ENCODE measurements around the gene POFUT1. TPM values are rescaled to one million over a fixed set of nuclear protein-coding genes. Genes with fewer than 3 reads are reported as not detected.
"Not testable (repeated sequence)": the region's sequence is repeated elsewhere in the genome, so short reads cannot be mapped to it uniquely, and the experiment has no call there.

The POFUT1 gene
- polyA plus RNA-seq, 2 donors = 5.2 to 7.8 TPM

- Histone ChIP-seq H3K4me1 (ENCODE audit: control insufficient read depth in 2 of 2, insufficient read depth in 2 of 2, low read length in 1 of 2) (peaks cover 6 to 14% of the 10 kb centered on the region in 2 donors), H3K4me3 (ENCODE audit: low read depth in 1 of 2, low read length in 2 of 2) (no peak overlapping the region), H3K27me3 (ENCODE audit: control insufficient read depth in 1 of 2, insufficient read depth in 2 of 2, low read length in 2 of 2) (no peaks in the 10 kb centered on the region), H3K36me3 (ENCODE audit: control insufficient read depth in 2 of 2, insufficient read depth in 2 of 2, low read length in 1 of 2) (no peaks in the 10 kb centered on the region), H3K9me3 (ENCODE audit: control insufficient read depth in 2 of 2, insufficient read depth in 1 of 2, low read depth in 1 of 2, low read length in 1 of 2) (no peaks in the 10 kb centered on the region), H3K27ac (ENCODE audit: low read depth in 2 of 2, low read length in 1 of 2) (no peak overlapping the region)
- 88 to 98% methylated on average over 1 of the region's 1 CpG for WGBS, 2 donors
These were observed 21.2 kb upstream of the POFUT1 start for GRCh38 chr20:32186506-32186905.

- H3K27ac ChIP-seq (ENCODE audit: low read depth in 2 of 2, low read length in 1 of 2) = no peak overlapping the region
- no peaks in the 10 kb centered on the region for H3K36me3 ChIP-seq (ENCODE audit: control insufficient read depth in 2 of 2, insufficient read depth in 2 of 2, low read length in 1 of 2)
- H3K9me3 ChIP-seq (ENCODE audit: control insufficient read depth in 2 of 2, insufficient read depth in 1 of 2, low read depth in 1 of 2, low read length in 1 of 2) = no peaks in the 10 kb centered on the region
- peaks cover 6 to 14% of the 10 kb centered on the region in 2 donors for H3K4me1 ChIP-seq (ENCODE audit: control insufficient read depth in 2 of 2, insufficient read depth in 2 of 2, low read length in 1 of 2)
- WGBS, 2 donors = 96% methylated on average over 17 of the region's 17 CpGs
- no peaks in the 10 kb centered on the region for H3K27me3 ChIP-seq (ENCODE audit: control insufficient read depth in 1 of 2, insufficient read depth in 2 of 2, low read length in 2 of 2)
- H3K4me3 ChIP-seq (ENCODE audit: low read depth in 1 of 2, low read length in 2 of 2) = no peak overlapping the region
These were observed 19.1 kb upstream of the POFUT1 start for GRCh38 chr20:32188376-32189122.

GRCh38 chr20:32189123-32189410 lies 18.6 kb upstream of the POFUT1 start:
- peaks cover 6 to 14% of the 10 kb centered on the region in 2 donors for H3K4me1 ChIP-seq (ENCODE audit: control insufficient read depth in 2 of 2, insufficient read depth in 2 of 2, low read length in 1 of 2)

GRCh38 chr20:32189691-32190615 lies 17.7 kb upstream of the POFUT1 start:
- peaks cover 0 to 3% of the 10 kb centered on the region in 2 donors for H3K36me3 ChIP-seq (ENCODE audit: control insufficient read depth in 2 of 2, insufficient read depth in 2 of 2, low read length in 1 of 2)
- H3K4me1 ChIP-seq (ENCODE audit: control insufficient read depth in 2 of 2, insufficient read depth in 2 of 2, low read length in 1 of 2) = peaks cover 6 to 14% of the 10 kb centered on the region in 2 donors
- peak overlapping the region; percentile 55 to 83 for H3K27ac ChIP-seq (ENCODE audit: low read depth in 2 of 2, low read length in 1 of 2)
- WGBS, 2 donors = 4 to 5% methylated on average over 80 to 88 of the region's 88 CpGs
- H3K9me3 ChIP-seq (ENCODE audit: control insufficient read depth in 2 of 2, insufficient read depth in 1 of 2, low read depth in 1 of 2, low read length in 1 of 2) = no peaks in the 10 kb centered on the region
- peak overlapping the region; percentile 60 to 64 for H3K4me3 ChIP-seq (ENCODE audit: low read depth in 1 of 2, low read length in 2 of 2)
- H3K27me3 ChIP-seq (ENCODE audit: control insufficient read depth in 1 of 2, insufficient read depth in 2 of 2, low read length in 2 of 2) = no peaks in the 10 kb centered on the region

More at GRCh38 chr20:32189123-32189410, 18.6 kb upstream of the POFUT1 start:
- Histone ChIP-seq H3K4me3 (ENCODE audit: low read depth in 1 of 2, low read length in 2 of 2) (peak overlapping the region in 1 of 2 donors; percentile 60), H3K27ac (ENCODE audit: low read depth in 2 of 2, low read length in 1 of 2) (no peak overlapping the region), H3K36me3 (ENCODE audit: control insufficient read depth in 2 of 2, insufficient read depth in 2 of 2, low read length in 1 of 2) (no peaks in the 10 kb centered on the region), H3K9me3 (ENCODE audit: control insufficient read depth in 2 of 2, insufficient read depth in 1 of 2, low read depth in 1 of 2, low read length in 1 of 2) (no peaks in the 10 kb centered on the region), H3K27me3 (ENCODE audit: control insufficient read depth in 1 of 2, insufficient read depth in 2 of 2, low read length in 2 of 2) (no peaks in the 10 kb centered on the region)
- 91 to 93% methylated on average over 9 of the region's 9 CpGs for WGBS, 2 donors

GRCh38 chr20:32190616-32191415 lies 16.9 kb upstream of the POFUT1 start:
- 49% methylated on average over 14 of the region's 14 CpGs for WGBS, 2 donors
- Histone ChIP-seq H3K9me3 (ENCODE audit: control insufficient read depth in 2 of 2, insufficient read depth in 1 of 2, low read depth in 1 of 2, low read length in 1 of 2) (no peaks in the 10 kb centered on the region), H3K4me3 (ENCODE audit: low read depth in 1 of 2, low read length in 2 of 2) (peak overlapping the region; percentile 60 to 64), H3K36me3 (ENCODE audit: control insufficient read depth in 2 of 2, insufficient read depth in 2 of 2, low read length in 1 of 2) (peaks cover 4 to 6% of the 10 kb centered on the region in 2 donors), H3K27me3 (ENCODE audit: control insufficient read depth in 1 of 2, insufficient read depth in 2 of 2, low read length in 2 of 2) (no peaks in the 10 kb centered on the region), H3K27ac (ENCODE audit: low read depth in 2 of 2, low read length in 1 of 2) (peak overlapping the region in 1 of 2 donors; percentile 83), H3K4me1 (ENCODE audit: control insufficient read depth in 2 of 2, insufficient read depth in 2 of 2, low read length in 1 of 2) (peaks cover 6 to 14% of the 10 kb centered on the region in 2 donors)

GRCh38 chr20:32191422-32191821 lies 16.3 kb upstream of the POFUT1 start:
- no peak overlapping the region for H3K27ac ChIP-seq (ENCODE audit: low read depth in 2 of 2, low read length in 1 of 2)
- no peaks in the 10 kb centered on the region for H3K9me3 ChIP-seq (ENCODE audit: control insufficient read depth in 2 of 2, insufficient read depth in 1 of 2, low read depth in 1 of 2, low read length in 1 of 2)
- no peak overlapping the region for H3K4me3 ChIP-seq (ENCODE audit: low read depth in 1 of 2, low read length in 2 of 2)
- H3K36me3 ChIP-seq (ENCODE audit: control insufficient read depth in 2 of 2, insufficient read depth in 2 of 2, low read length in 1 of 2) = peaks cover 9 to 10% of the 10 kb centered on the region in 2 donors
- 76 to 77% methylated on average over 3 of the region's 3 CpGs for WGBS, 2 donors
- H3K27me3 ChIP-seq (ENCODE audit: control insufficient read depth in 1 of 2, insufficient read depth in 2 of 2, low read length in 2 of 2) = no peaks in the 10 kb centered on the region
- H3K4me1 ChIP-seq (ENCODE audit: control insufficient read depth in 2 of 2, insufficient read depth in 2 of 2, low read length in 1 of 2) = peaks cover 6 to 14% of the 10 kb centered on the region in 2 donors

- no peak overlapping the region for H3K27ac ChIP-seq (ENCODE audit: low read depth in 2 of 2, low read length in 1 of 2)
- peaks cover 6 to 14% of the 10 kb centered on the region in 2 donors for H3K4me1 ChIP-seq (ENCODE audit: control insufficient read depth in 2 of 2, insufficient read depth in 2 of 2, low read length in 1 of 2)
These were observed 15.8 kb upstream of the POFUT1 start for GRCh38 chr20:32191873-32192272.

GRCh38 chr20:32192698-32193097 lies 15.0 kb upstream of the POFUT1 start:
- Histone ChIP-seq H3K9me3 (ENCODE audit: control insufficient read depth in 2 of 2, insufficient read depth in 1 of 2, low read depth in 1 of 2, low read length in 1 of 2) (no peaks in the 10 kb centered on the region), H3K4me3 (ENCODE audit: low read depth in 1 of 2, low read length in 2 of 2) (no peak overlapping the region), H3K27me3 (ENCODE audit: control insufficient read depth in 1 of 2, insufficient read depth in 2 of 2, low read length in 2 of 2) (no peaks in the 10 kb centered on the region), H3K36me3 (ENCODE audit: control insufficient read depth in 2 of 2, insufficient read depth in 2 of 2, low read length in 1 of 2) (peaks cover 17 to 21% of the 10 kb centered on the region in 2 donors), H3K4me1 (ENCODE audit: control insufficient read depth in 2 of 2, insufficient read depth in 2 of 2, low read length in 1 of 2) (peaks cover 6 to 14% of the 10 kb centered on the region in 2 donors), H3K27ac (ENCODE audit: low read depth in 2 of 2, low read length in 1 of 2) (no peak overlapping the region)
- WGBS, 2 donors = 58 to 66% methylated on average over 3 of the region's 3 CpGs

More at GRCh38 chr20:32191873-32192272, 15.8 kb upstream of the POFUT1 start:
- no peaks in the 10 kb centered on the region for H3K9me3 ChIP-seq (ENCODE audit: control insufficient read depth in 2 of 2, insufficient read depth in 1 of 2, low read depth in 1 of 2, low read length in 1 of 2)
- no peaks in the 10 kb centered on the region for H3K27me3 ChIP-seq (ENCODE audit: control insufficient read depth in 1 of 2, insufficient read depth in 2 of 2, low read length in 2 of 2)
- no peak overlapping the region for H3K4me3 ChIP-seq (ENCODE audit: low read depth in 1 of 2, low read length in 2 of 2)
- peaks cover 11 to 13% of the 10 kb centered on the region in 2 donors for H3K36me3 ChIP-seq (ENCODE audit: control insufficient read depth in 2 of 2, insufficient read depth in 2 of 2, low read length in 1 of 2)

GRCh38 chr20:32193336-32193735 lies 14.3 kb upstream of the POFUT1 start:
- not testable (repeated sequence) for H3K27me3 ChIP-seq (ENCODE audit: control insufficient read depth in 1 of 2, insufficient read depth in 2 of 2, low read length in 2 of 2); H3K4me3 ChIP-seq (ENCODE audit: low read depth in 1 of 2, low read length in 2 of 2); H3K27ac ChIP-seq (ENCODE audit: low read depth in 2 of 2, low read length in 1 of 2); H3K9me3 ChIP-seq (ENCODE audit: control insufficient read depth in 2 of 2, insufficient read depth in 1 of 2, low read depth in 1 of 2, low read length in 1 of 2)
- WGBS, 2 donors = 84 to 91% methylated on average over 5 of the region's 5 CpGs
- Histone ChIP-seq H3K4me1 (ENCODE audit: control insufficient read depth in 2 of 2, insufficient read depth in 2 of 2, low read length in 1 of 2) (peaks cover 6 to 13% of the 10 kb centered on the region in 2 donors), H3K36me3 (ENCODE audit: control insufficient read depth in 2 of 2, insufficient read depth in 2 of 2, low read length in 1 of 2) (peaks cover 17 to 21% of the 10 kb centered on the region in 2 donors)

All from esophagus (tissue), 2 donors.